Activated T-cell treated with anti-CD3 and anti-CD28 coated beads for 24 hours (primary cell): ENCODE data around the gene ARHGAP9.
"Not testable (repeated sequence)": the region's sequence is repeated elsewhere in the genome, so short reads cannot be mapped to it uniquely, and the experiment has no call there.

Experiments
- DNase-seq: peaks from one replicate; pipeline ENCODE4 v3.0.0-alpha.2; 2020; ENCODE audit warnings: low read depth

ARHGAP9 gene

GRCh38 chr12:57517187-57517586 lies 37.5 kb upstream of the ARHGAP9 start:
- DNase-seq, result no peak

GRCh38 chr12:57516617-57517153 lies 37.0 kb upstream of the ARHGAP9 start:
- no peak for DNase-seq

GRCh38 chr12:57515934-57516541 lies 36.4 kb upstream of the ARHGAP9 start:
- DNase-seq, result no peak

- no peak for DNase-seq
These were observed 35.8 kb upstream of the ARHGAP9 start for GRCh38 chr12:57515408-57515933.

GRCh38 chr12:57514720-57515407 lies 35.2 kb upstream of the ARHGAP9 start:
- DNase-seq, result no peak

- DNase-seq, result not testable (repeated sequence)
These were observed 34.6 kb upstream of the ARHGAP9 start for GRCh38 chr12:57514246-57514645.

- DNase-seq, result not testable (repeated sequence)
These were observed 34.0 kb upstream of the ARHGAP9 start for GRCh38 chr12:57513677-57514076.

- DNase-seq, result no peak
These were observed 33.6 kb upstream of the ARHGAP9 start for GRCh38 chr12:57513266-57513665.

- no peak for DNase-seq
These were observed 33.0 kb upstream of the ARHGAP9 start for GRCh38 chr12:57512665-57513064.

- no peak for DNase-seq
These were observed 32.1 kb upstream of the ARHGAP9 start for GRCh38 chr12:57511588-57512325.

- DNase-seq, result no peak
These were observed 31.5 kb upstream of the ARHGAP9 start for GRCh38 chr12:57511161-57511560.

- not testable (repeated sequence) for DNase-seq
These were observed 28.1 kb upstream of the ARHGAP9 start for GRCh38 chr12:57507796-57508195.

- not testable (repeated sequence) for DNase-seq
These were observed 26.9 kb upstream of the ARHGAP9 start for GRCh38 chr12:57506541-57506940.

GRCh38 chr12:57502311-57502969 lies 22.8 kb upstream of the ARHGAP9 start:
- not testable (repeated sequence) for DNase-seq

- no peak for DNase-seq
These were observed 20.5 kb upstream of the ARHGAP9 start for GRCh38 chr12:57500213-57500612.

GRCh38 chr12:57498571-57498970 lies 18.9 kb upstream of the ARHGAP9 start:
- DNase-seq, result no peak

GRCh38 chr12:57498132-57498502 lies 18.5 kb upstream of the ARHGAP9 start:
- DNase-seq, result no peak

GRCh38 chr12:57497223-57498131 lies 17.8 kb upstream of the ARHGAP9 start:
- no peak for DNase-seq

- no peak for DNase-seq
These were observed 17.2 kb upstream of the ARHGAP9 start for GRCh38 chr12:57496822-57497221.

- not testable (repeated sequence) for DNase-seq
These were observed 15.5 kb upstream of the ARHGAP9 start for GRCh38 chr12:57495051-57495701.
